Fibroblast of skin of abdomen (primary cell): ENCODE measurements around the gene DCTD.

ENCODE experiments used
- DNase-seq: peaks from one replicate; pipeline ENCODE4 v3.0.0-alpha.2; 2013

DCTD gene

DNA sequence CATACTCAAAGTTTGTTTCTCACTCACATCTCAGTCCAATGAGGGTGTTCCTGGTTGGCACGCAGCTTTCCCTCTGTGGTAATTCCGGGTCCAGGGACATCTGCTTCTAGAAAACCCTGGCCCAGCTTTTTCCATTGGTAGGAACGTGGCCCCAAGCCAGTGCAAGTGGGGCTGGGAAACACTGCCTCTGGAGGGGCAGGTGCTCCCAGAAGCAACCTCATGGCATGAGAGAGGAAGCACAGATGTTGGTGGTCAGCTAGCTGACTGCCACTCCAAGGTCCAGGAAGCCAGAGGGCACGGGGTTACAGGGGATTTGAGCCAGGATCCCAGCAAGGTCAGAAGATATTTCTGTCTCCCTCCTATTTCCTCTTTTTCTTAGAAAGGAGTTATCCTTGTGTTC lies 47.5 kb downstream of the DCTD start:
- no peak for DNase-seq

DNA sequence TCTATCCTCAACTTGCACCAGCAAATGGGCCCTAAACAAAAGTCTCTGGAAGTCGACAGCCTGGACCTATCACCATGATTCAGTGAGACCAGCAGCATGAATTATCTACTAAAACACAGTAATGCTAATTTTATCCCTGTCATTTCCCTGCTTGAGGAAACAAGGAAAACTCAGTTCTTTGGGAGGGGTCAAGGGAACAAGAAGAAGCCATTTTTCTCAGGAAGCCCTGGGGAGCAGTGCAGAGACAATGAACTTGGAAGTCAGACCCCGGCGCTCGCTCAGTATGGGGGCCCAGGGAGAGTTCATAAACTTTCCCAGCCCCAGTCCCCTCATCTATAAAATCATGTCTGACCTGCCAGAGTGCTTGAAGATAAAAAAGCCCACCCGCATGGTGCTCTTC lies 50.4 kb downstream of the DCTD start:
- no peak for DNase-seq

DNA sequence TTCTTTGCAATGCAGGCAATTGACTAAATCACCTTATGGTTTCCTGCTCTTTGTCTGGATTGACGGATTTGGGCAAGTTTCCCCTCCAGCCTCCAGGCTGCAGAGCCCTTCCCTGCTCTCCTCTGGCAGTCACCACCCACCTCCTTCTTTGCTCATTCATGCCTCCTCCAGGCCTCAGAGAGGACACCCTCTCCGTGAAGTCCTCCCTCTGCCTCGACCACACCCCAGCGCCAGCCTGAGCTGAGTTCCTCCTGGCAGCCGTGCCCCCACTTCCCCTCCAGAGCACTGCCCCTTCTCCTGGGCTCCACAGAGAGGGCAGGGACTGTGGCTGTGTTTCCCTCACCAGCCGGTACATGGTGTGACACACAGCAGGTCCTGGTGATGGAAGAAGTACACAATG lies 53.7 kb downstream of the DCTD start:
- DNase-seq: no peak

DNA sequence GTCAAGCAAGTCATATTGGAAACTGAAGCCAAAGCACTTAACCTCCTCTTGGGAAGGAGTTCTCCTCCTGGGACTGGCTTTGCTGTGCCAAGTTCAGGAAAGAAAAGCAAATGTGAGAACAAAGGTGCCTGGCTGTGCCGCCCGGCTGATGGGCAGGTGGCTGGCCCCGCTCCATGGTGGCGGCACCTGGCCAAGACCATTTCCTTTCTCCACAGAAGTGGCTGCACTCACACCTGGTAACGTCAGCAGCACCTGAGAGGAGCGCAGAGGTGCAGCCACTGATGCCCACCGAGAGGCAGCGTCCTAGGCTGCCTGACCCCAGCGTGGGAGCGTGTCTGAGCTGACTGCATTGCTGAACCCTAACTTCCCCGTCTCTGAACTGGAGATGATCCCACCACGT lies 54.3 kb downstream of the DCTD start:
- no peak for DNase-seq

DNA sequence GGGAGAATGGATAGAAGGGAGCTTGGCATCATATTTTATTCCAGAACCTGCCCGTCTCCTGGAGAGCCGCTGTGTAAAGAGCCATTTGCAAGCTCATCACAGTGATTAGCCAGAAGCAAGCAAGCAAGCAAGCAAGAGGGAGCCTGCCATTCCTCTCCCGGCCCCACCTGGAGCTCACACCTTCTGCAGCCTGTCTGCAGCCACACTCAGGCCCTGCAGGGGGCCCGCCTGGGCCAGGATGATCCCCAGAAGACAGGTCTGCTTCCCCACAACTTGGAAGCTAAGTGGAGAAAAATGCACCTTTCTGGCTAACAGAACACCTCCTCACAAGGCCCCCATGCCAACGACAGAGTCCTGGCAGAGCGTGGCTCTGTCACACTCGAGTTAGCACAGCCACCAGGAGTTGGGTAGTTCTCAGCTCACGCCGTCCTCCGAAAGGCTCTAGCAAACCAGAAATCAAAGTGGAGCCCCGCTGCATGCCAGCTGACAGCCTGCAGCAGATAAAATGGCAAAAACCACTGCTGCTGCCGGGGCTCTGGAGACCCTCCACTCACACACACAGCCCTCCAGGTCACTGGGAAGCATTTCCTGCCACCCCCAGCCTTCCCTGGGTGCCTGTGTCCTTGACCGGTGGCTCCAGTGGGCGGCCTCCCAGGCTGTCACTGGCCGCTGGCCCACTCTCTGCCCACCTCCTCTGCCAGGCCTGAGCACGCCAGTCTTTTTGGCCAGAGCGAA lies 54.9 kb downstream of the DCTD start:
- no peak for DNase-seq

DNA sequence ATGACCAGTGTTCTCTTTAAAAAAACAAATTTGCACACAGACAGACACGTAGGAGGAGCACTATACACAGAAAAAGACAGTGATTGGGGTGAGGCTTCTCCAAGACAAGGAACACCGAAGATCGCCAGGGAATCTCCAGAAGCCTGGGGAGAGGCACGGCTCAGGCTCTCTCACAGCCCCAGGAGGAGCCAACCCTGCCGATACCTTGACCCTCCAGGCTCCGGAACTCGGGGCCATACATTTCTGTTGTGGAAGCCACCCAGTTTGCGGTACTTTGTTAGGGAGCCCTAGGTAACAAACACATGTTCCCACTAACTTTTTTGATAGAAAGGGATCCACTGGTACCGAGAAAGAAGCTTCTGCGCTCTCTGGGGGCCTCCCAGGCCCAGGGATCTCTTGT lies 55.8 kb downstream of the DCTD start:
- no peak for DNase-seq

DNA sequence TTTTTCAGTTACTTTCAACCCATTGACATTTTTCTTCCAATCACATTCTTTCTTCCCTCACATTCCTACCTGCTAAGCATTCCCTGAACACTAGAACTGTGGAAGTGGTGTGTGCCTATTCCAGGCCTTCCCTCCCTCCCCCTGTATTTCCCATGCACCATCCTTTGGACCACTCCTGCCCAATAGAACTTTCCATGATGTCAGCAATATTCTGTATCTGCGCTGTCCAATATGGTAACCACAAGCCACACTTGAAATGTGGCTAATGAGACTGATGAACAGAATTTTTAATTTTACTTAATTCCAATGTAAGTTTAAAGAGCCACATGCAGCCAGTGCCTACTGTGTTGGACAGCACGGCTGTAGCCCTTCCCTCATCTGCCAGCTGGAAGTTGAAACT lies 57.5 kb downstream of the DCTD start:
- DNase-seq: no peak

DNA sequence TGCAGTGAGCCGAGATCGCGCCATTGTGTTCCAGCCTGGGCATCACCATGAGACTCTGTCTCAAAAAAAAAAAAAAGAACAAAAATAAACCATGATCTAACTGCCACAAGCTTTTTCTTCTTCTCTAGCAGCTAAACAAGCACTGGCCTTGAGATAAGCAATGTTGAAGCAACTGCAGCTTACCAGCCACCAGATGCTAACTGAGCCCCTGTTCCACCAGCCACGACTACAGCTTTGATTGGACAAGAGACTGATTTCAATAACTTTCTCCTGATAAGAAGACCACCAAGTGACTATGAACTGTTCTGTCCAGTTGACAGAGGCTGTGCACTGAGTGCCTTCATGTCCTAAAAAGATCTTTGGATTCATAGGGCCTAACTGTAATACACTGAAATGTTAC lies 58.5 kb downstream of the DCTD start:
- DNase-seq: no peak

DNA sequence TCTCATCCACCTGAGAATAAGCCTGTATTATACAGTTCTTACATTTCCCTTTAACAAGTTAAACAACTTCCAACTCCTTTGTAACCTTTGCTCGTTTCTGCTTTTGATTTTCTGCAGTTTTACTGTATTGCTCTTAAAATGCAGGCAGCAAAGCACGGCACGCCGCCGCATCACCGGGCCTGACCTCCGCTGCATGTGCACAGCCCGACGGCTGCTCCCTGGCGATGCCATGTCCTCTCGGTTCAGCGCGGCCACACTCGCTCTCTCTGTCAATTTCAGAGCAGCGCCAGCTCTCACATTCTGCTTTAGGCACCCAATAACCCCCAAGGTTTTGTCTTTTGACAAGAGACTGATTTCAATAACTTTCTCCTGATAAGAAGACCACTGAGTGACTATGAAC lies 60.3 kb downstream of the DCTD start:
- DNase-seq: no peak

DNA sequence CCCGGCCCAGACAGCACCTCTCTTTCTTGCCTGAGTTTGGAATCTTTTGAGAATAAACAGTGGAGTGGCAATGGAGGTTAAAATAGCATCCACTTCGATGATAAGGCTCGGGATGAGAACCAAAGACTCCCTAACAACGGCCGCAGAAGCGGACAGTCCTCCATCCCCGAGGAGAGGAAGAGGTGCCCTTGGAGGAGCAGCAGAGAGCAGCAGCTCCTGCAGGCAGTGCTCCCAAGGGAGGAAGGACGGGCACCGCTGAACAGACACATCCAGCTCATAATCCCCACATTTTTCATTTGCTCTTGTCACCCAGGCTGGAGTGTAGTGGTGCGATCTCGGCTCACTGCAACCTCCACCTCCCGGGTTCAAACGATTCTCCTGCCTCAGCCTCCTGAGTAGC lies 61.3 kb downstream of the DCTD start:
- no peak for DNase-seq

DNA sequence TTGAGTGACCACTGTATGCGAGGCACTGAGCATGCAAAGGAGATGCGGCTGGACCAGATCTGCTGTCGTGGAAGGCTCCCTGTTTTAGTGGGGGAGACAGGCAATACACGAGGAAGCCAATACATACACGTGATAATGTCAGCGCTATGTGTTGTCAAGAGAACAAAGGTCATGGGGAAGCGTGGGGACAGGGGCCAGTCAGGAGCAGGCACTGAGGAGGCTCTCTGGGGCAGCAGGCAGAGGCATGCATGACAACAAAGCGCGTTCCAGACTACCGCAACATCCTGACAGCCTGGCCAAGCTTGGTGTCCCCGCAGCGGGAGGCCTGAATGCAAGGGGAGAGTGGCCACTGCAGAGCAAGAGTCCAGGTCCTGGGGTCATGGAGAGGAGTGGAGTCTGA lies 61.9 kb downstream of the DCTD start:
- no peak for DNase-seq

DNA sequence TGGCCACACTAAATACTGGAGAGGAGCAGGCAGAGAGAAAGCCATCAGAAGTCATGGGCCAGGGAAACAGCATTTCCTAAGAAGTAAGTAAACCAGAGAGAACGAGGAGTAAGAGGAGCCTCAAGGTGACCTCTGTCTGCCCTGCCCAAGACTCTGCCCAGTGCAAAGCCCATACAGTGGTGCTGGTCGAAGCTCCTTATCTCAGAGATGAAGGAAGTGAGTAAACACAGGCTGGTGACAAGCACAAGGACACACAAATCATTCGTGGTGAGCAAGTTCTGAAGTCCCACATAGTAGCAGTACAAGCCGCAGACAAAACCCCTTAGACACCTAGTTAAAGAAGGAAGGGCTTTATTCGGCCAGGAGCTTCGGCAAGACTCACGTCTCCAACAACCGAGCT lies 62.7 kb downstream of the DCTD start:
- DNase-seq: no peak

DNA sequence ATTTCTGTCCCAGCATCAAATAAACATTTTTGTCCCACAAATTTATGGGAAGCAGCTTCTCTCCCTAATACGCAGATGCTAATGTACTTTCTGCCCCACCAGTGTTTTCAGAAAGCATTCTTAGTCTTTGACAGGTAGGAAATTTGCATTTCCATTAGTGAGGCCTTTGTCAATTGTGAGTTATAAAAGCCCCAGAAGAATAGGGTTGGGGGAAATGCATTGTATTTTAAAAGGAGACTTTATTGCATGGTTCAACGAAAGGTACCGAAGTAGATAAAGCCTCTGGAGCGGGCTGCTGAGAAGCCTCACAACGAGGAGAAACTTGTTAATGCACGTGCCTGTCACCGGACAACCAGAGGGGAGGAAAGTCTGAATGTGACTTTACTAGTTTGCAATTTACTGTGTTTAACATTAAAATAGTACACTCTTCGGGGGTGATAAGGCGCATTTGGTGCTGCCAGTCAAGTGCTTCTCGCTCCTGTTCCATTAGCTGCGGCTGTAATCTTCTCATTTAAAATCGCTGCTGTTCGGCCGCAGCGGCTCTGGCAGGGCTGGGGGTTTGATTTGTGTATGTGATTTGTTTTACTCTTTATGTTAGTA lies 63.4 kb downstream of the DCTD start:
- DNase-seq: no peak

DNA sequence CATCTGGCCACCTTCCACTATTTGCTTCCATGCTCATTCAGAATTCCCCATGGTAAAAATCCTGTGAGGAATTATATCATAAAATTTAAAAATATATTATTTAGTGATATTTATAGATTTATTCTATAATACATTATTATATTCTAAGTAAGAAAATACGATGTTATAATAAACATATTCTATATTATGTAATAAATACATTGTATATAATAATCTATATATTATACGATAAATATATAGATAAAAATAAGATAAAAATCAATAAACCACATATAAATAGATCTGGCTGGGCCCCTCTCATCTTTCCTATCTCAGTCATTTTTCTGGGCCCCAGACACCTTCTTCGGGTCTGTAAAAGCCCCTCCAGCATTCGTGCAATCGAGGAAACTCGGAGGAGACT lies 68.5 kb downstream of the DCTD start:
- DNase-seq: no peak

DNA sequence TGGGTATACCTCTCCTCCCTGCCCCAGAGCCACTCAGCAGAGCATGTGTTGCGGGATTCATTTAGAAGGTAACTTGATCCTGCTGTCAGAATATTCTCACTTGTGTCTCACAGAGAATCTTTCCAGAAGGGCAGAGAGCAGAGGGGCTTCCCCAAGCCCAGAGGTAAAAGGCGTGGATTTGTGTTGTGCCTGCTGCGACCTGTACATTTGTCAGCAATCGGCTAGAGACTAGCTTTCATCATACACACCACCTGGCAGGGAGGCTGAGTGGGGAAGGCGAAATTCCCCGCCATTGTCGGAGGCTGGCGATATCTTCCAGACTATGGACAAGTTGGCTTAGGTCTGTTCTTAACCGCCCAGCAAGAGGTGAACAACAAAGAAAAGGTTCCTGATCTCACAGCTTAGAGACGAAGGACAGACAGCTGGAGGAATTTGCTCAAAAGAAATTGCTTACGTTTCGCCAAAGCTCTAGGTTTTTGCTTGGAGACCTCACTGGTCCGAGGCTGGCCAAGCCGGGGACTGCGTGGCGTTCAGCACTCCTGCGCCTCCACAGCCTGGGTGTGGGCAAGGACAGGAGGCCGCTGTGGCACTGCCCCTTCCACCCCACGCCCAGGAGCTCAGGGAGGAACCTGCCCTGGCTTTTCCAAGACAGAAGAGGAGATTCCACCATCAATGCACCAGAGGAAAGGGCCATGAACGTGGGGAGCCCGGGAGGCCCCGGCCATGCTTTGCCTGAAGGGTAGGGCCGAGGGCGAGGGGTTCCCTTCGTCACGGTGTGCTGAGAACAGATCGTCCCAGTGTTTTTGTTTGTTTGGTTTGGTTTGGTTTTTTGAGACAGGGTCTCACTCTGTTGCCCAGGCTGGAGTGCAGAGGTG lies 69.4 kb downstream of the DCTD start:
- DNase-seq: no peak

DNA sequence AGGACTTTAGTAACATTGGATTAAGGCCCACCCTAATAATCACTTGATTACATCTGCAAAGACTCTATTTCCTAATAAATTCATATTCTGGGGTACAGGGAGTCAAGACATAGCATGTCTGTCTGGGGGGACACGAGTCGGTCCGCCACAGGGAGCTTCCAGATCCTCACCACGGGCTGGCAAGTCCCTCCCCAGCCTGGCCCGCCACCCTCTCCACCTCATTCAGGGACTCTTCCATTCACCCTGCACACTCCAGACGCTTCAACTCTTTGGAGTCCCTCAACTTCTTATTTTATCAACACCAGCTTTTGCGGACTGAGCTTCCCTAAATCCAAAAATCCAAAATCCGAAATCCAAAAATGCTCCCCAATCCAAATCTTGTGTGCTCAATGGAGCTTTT lies 71.2 kb downstream of the DCTD start:
- no peak for DNase-seq

DNA sequence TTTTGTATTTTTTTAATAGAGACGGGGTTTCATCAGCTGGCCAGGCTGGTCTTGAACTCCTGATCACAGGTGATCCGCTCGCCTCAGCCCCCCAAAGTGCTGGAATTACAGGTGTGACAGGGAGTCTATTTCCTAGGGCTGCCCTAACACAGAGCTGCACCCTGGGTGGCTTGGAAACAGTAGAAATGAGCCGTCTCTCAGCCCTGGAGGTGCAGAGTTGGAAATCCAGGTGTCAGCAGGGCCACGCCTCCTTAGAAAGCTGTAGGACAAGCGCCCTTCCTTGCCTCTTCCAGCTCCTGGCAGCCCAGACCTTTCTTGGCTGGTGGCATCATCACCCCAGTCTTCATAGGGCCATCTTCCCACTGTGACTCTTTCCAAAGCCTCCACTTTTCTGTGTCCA lies 71.6 kb downstream of the DCTD start:
- no peak for DNase-seq

DNA sequence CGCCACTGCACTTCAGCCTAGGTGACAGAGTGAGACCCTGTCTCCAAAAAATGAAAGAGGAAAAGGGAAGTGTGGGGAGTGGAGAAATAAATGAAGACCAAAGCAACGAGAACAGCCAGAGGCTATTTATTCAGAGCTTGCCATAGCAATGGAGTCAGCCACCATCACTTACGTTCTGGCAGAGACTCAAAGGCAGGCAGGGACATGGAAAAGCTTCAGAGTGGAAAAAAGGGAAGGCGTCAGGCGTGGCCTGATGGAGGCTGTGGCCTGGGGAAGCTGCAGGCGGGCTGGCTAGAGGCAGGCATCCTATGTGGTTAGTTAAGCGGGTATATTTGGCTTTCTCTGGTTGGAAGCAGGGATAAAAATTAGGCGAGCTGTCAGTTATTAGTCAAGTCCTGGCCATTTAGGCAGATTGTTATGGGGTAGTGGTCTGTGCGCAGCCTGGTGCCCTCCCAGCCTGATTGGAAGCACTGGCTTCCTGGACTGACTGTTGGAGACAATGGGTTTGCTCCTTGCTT lies 73.3 kb downstream of the DCTD start:
- DNase-seq: no peak

DNA sequence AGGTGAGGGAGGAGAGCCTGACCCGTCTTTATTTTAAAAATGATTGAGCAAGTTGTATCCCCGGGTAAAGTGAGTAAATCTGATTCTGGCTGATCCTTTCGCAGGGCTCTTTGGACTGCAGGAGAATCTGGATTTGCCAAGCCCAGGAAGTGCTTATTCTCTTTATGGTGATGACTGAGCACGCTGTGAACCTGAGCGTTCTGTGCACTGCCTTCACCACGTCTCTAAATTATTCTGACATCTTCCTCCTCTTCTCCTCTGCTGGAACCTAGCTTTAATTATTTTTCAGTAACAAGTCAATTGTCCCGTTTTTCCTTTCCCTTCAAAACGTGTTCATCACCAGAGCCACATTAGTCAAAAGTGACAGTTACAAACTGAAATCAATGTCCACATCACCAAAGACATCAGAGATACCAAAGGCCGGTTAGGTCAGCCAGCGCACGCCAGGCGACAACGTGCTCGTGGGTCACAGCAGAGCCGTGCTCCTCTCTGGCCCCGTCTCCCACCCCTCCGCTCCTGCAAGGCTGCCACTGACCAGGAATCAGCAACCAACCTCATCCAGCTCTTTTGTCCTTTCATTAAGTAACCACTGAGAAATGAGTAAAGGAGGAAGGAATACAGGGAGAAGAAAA lies 74.3 kb downstream of the DCTD start:
- DNase-seq: no peak

DNA sequence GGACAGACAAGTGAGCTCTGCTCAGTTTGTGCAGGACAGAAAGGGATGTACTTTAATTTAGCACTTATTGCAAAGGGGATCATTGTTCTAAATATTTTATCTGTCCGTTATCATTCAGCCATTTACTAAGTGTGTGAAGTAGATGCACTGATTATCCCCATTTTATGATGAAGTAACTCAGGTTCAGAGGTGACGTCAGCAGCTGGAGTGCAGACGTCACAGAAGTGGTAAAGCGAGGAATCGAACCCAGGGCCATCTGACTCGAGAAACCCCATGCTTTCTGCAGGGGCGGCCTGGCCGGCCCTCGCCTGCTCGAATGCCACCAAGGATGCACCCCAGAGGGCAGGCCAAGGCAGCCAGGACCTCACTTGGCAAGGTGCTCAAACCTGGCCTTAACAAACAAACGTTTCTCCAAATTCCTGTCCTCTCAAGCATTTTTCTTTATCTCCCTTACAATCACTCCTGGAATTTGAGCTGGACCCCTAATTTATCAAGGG lies 75.0 kb downstream of the DCTD start:
- no peak for DNase-seq

DNA sequence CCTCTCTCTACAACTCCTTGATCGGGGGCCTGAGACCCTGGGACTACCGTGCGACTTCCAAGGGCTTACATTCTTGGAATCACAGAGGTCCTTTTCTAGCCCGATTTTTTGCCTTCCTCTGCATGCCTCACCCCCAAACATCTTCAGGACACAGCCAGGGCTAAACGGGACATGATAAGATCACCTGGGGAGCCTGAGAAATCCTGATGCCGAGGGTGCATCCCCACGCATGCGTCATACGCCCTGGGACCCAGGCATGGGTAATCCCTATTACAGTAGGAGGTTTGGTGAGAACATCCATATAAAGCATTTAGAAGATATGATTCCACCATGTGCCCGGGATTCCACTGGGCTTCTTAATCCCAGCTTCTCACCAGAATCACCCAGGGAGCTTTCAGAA lies 77.1 kb downstream of the DCTD start:
- no peak for DNase-seq
